IMR-90 (cell line): ENCODE measurements around the gene TRAF3IP1.

Experiments used
- CEBPB ChIP-seq: IDR thresholded peaks from 2 replicates; pipeline ENCODE4 v1.6.1; 2012; ENCODE audit warnings: low read depth, low read length, improper control_type of control experiment
- CHD1 ChIP-seq: IDR thresholded peaks from 2 replicates; pipeline ENCODE4 v1.6.1; 2012; ENCODE audit warnings: low read depth, low read length, improper control_type of control experiment
- ELK1 ChIP-seq: fragments of 150-350 bp; IDR thresholded peaks from 2 replicates; pipeline ENCODE4 v1.6.1; 2016; ENCODE audit warnings: low read depth, mild to moderate bottlenecking, low read length, moderate library complexity, borderline replicate concordance
- MAFK ChIP-seq: IDR thresholded peaks from 2 replicates; pipeline ENCODE4 v1.6.1; 2012; ENCODE audit warnings: low read depth, low read length, improper control_type of control experiment
- MXI1 ChIP-seq: IDR thresholded peaks from 2 replicates; pipeline ENCODE4 v1.6.1; 2012; ENCODE audit warnings: low read depth, mild to moderate bottlenecking, low read length, moderate library complexity, borderline replicate concordance
- POLR2A ChIP-seq: IDR thresholded peaks from 2 replicates; pipeline ENCODE4 v1.6.1; 2012; ENCODE audit warnings: mild to moderate bottlenecking, low read depth, low read length
- RAD21 ChIP-seq: IDR thresholded peaks from 2 replicates; pipeline ENCODE4 v1.6.1; 2012; ENCODE audit warnings: low read length, improper control_type of control experiment
- RCOR1 ChIP-seq: IDR thresholded peaks from 2 replicates; pipeline ENCODE4 v1.6.1; 2012; ENCODE audit warnings: mild to moderate bottlenecking, low read length, improper control_type of control experiment; ENCODE audit not compliant: insufficient replicate concordance
- RFX5 ChIP-seq: IDR thresholded peaks from 2 replicates; pipeline ENCODE4 v1.8.0; 2012; ENCODE audit warnings: low read depth, mild to moderate bottlenecking, low read length, moderate library complexity
- SMC3 ChIP-seq: fragments of 150-350 bp; IDR thresholded peaks from 2 replicates; pipeline ENCODE4 v1.6.1; 2016; ENCODE audit warnings: low read depth, mild to moderate bottlenecking, antibody characterized with exemption, low read length, moderate library complexity
- TF ChIP-seq, protein P1 (sequence below): conservative IDR thresholded peaks from 2 replicates; pipeline ENCODE4 v1.5.1; 2012; ENCODE audit warnings: mild to moderate bottlenecking, low read depth, low read length, improper control_type of control experiment
- TF ChIP-seq, protein P2 (sequence below): fragments of 150-350 bp; IDR thresholded peaks from 2 replicates; pipeline ENCODE4 v1.6.1; 2017; ENCODE audit warnings: mild to moderate bottlenecking, antibody characterized with exemption, low read length, low read depth

- TF ChIP-seq, protein P1, sequence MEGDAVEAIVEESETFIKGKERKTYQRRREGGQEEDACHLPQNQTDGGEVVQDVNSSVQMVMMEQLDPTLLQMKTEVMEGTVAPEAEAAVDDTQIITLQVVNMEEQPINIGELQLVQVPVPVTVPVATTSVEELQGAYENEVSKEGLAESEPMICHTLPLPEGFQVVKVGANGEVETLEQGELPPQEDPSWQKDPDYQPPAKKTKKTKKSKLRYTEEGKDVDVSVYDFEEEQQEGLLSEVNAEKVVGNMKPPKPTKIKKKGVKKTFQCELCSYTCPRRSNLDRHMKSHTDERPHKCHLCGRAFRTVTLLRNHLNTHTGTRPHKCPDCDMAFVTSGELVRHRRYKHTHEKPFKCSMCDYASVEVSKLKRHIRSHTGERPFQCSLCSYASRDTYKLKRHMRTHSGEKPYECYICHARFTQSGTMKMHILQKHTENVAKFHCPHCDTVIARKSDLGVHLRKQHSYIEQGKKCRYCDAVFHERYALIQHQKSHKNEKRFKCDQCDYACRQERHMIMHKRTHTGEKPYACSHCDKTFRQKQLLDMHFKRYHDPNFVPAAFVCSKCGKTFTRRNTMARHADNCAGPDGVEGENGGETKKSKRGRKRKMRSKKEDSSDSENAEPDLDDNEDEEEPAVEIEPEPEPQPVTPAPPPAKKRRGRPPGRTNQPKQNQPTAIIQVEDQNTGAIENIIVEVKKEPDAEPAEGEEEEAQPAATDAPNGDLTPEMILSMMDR, result no peak
- TF ChIP-seq SMC3 (no peak), RCOR1 (no peak), MXI1 (no peak), POLR2A (no peak), CHD1 (no peak), CEBPB (no peak), ELK1 (no peak), MAFK (no peak), RFX5 (no peak), RAD21 (no peak)
- TF ChIP-seq, protein P2, sequence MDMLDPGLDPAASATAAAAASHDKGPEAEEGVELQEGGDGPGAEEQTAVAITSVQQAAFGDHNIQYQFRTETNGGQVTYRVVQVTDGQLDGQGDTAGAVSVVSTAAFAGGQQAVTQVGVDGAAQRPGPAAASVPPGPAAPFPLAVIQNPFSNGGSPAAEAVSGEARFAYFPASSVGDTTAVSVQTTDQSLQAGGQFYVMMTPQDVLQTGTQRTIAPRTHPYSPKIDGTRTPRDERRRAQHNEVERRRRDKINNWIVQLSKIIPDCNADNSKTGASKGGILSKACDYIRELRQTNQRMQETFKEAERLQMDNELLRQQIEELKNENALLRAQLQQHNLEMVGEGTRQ, result no peak
Observed at GRCh38 chr2:238376884-238377391, 56.6 kb downstream of the TRAF3IP1 start.
